PC-9 (cell line): ENCODE results near the gene ABAT. TPM values are rescaled to one million over a fixed set of nuclear protein-coding genes. Genes with fewer than 3 reads are reported as not detected.

Experiments
- BruUV-seq: library from RNA; stranded (reverse); fragments of 400-500 nt; replicated peaks from 2 replicates; lab custom pipeline; 2021; lab: Mats Ljungman, UMichigan
- CTCF ChIA-PET: fragments of 300-600 bp; sonication (Branson Sonifier 250); formaldehyde crosslinking; loops from one replicate; lab custom pipeline; 2022; ENCODE audit warnings: antibody characterized with exemption; lab: Charles Lee
- POLR2A ChIA-PET: fragments of 300-600 bp; sonication (Branson Sonifier 250); formaldehyde crosslinking; loops from one replicate; lab custom pipeline; 2022; ENCODE audit warnings: antibody characterized with exemption; ENCODE audit not compliant: unreplicated experiment; lab: Charles Lee
- DNase-seq, 2 experiments: peaks; one replicate each; pipeline versions ENCODE4 v3.0.0 to v3.0.0-alpha.2; 2015 to 2022; ENCODE audit warnings: mixed read lengths in 1 of 2
- H2AFZ ChIP-seq: fragments of 200-600 bp; sonication (generic); 2 replicates; pipeline ENCODE4 v1.8.1; 2017; ENCODE audit warnings: antibody characterized with exemption
- H3F3A ChIP-seq: fragments of 200-600 bp; sonication (generic); 2 replicates; pipeline ENCODE4 v1.8.1; 2017; ENCODE audit warnings: antibody characterized with exemption, mild to moderate bottlenecking, low read depth; ENCODE audit not compliant: insufficient read depth
- H3K27ac ChIP-seq: fragments of 200-600 bp; sonication (generic); 2 replicates; pipeline ENCODE4 v1.6.1; 2016; ENCODE audit warnings: mixed run types
- H3K27me3 ChIP-seq: fragments of 200-600 bp; sonication (generic); 2 replicates; pipeline ENCODE4 v1.6.1; 2016; ENCODE audit warnings: low read depth, mixed run types; ENCODE audit not compliant: insufficient read depth
- H3K36me3 ChIP-seq: fragments of 200-600 bp; sonication (generic); 2 replicates; pipeline ENCODE4 v1.6.1; 2016; ENCODE audit warnings: low read depth, mixed run types
- H3K4me1 ChIP-seq: fragments of 200-600 bp; sonication (generic); replicated peaks from 2 replicates; pipeline ENCODE4 v1.6.1; 2016; ENCODE audit warnings: mixed run types; ENCODE audit not compliant: insufficient read depth
- H3K4me2 ChIP-seq: fragments of 200-600 bp; sonication (generic); 2 replicates; pipeline ENCODE4 v1.6.1; 2017; ENCODE audit warnings: mixed run types
- H3K4me3 ChIP-seq: fragments of 200-600 bp; sonication (generic); 2 replicates; pipeline ENCODE4 v1.6.1; 2016; ENCODE audit warnings: mixed run types
- H3K79me2 ChIP-seq: fragments of 200-600 bp; sonication (generic); 2 replicates; pipeline ENCODE4 v1.6.1; 2017; ENCODE audit warnings: low read depth, mixed run types
- H3K9me2 ChIP-seq: fragments of 200-600 bp; sonication (generic); 2 replicates; pipeline ENCODE4 v1.8.1; 2017; ENCODE audit warnings: mild to moderate bottlenecking; ENCODE audit not compliant: insufficient read depth
- H3K9me3 ChIP-seq: fragments of 200-600 bp; sonication (generic); 2 replicates; pipeline ENCODE4 v1.8.1; 2016; ENCODE audit warnings: low read depth; ENCODE audit not compliant: insufficient read depth
- H4K20me1 ChIP-seq: fragments of 200-600 bp; sonication (generic); 2 replicates; pipeline ENCODE4 v1.8.1; 2017; ENCODE audit not compliant: insufficient read depth
- EZH2 ChIP-seq: fragments of 200-600 bp; sonication (generic); IDR thresholded peaks from 2 replicates; pipeline ENCODE4 v1.8.0; 2017; ENCODE audit warnings: antibody characterized with exemption, low read depth
- intact Hi-C: fragments of 100-400 bp; cut with micrococcal nuclease; formaldehyde crosslinking; loops from one replicate; pipeline ENCODE4 v1.10.0; 2022; ENCODE audit not compliant: unreplicated experiment
- total RNA-seq: library from RNA; stranded (reverse); gene quantifications from 2 replicates; pipeline ENCODE4 v1.2.3, GENCODE V29; 2021
- TF ChIP-seq, protein P1 (sequence below): fragments of 200-600 bp; sonication (generic); conservative IDR thresholded peaks from 2 replicates; pipeline ENCODE4 v1.6.1; 2017; ENCODE audit warnings: mixed run types, antibody characterized with exemption, mild to moderate bottlenecking, moderate library complexity

ABAT gene
- total RNA-seq, 1 experiment from 2014 or later = 12.9 TPM

DNA sequence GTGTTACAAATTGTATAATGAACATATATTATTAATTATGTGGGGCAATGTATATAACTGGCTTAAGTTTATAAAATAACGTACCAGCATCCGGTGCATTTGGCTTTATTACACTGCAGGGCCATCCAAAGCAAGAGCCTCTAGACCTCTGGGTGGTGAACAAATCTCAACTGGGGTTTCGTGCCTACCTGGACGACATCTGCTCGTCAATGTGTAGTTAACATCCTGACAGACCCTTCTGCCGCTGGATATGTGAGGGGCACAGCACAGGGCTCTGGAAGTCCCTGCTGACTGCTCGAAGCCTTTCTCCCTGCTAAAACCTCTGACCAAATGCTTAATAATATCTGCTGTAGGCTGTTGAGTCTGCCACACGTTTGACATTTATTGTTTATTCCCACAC lies 120.7 kb downstream of the ABAT start:
- BruUV-seq = no TSS peak
- Histone ChIP-seq H3K36me3 (0 out of 2 replicates have a peak, but pooled peaks cover 8% of the 10 kb centered on the region), H3K9me3 (no peaks in the 10 kb centered on the region), H3K79me2 (peaks cover 50% of the 10 kb centered on the region), H3K4me3 (no peak overlapping the region), H3K27ac (no peak overlapping the region), H3K4me1 (peaks cover 22% of the 10 kb centered on the region), H4K20me1 (peaks cover 20% of the 10 kb centered on the region; the same call in 1 of the 2 replicates), H3K27me3 (no peaks in the 10 kb centered on the region), H3F3A (no peaks in the 10 kb centered on the region; the same call in none of the 2 replicates), H3K4me2 (no peak overlapping the region), H2AFZ (no peak overlapping the region), H3K9me2 (no peaks in the 10 kb centered on the region)
- ChIA-PET POLR2A (no interaction called here), CTCF (no interaction called here)
- DNase-seq = no peak
- TF ChIP-seq EZH2 = no peak
- TF ChIP-seq, protein P1, sequence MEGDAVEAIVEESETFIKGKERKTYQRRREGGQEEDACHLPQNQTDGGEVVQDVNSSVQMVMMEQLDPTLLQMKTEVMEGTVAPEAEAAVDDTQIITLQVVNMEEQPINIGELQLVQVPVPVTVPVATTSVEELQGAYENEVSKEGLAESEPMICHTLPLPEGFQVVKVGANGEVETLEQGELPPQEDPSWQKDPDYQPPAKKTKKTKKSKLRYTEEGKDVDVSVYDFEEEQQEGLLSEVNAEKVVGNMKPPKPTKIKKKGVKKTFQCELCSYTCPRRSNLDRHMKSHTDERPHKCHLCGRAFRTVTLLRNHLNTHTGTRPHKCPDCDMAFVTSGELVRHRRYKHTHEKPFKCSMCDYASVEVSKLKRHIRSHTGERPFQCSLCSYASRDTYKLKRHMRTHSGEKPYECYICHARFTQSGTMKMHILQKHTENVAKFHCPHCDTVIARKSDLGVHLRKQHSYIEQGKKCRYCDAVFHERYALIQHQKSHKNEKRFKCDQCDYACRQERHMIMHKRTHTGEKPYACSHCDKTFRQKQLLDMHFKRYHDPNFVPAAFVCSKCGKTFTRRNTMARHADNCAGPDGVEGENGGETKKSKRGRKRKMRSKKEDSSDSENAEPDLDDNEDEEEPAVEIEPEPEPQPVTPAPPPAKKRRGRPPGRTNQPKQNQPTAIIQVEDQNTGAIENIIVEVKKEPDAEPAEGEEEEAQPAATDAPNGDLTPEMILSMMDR = no peak
- intact Hi-C loops = loop anchor here (5.0 kb wide), 1 partner anchor 167 kb away; the partner anchor contains the start of gene USP7

DNA sequence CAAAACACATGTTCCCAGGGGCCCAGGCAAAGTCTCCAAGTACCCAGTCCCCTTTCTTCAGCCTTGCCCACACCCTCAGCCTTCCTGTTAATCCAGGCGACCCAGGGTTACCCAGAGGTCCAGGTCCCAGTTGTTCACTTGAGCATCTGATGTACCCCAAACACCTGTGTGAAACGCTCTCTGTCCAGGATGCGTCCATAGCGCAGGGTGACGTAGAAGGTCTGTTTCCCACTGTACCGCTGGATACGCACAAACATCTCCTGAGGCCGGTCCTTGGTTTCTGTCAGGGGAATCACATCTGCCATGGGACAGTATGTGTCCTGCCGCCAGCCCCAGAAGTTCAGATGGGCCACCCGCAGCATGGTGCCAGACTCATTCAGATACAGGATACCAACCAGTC lies 121.4 kb downstream of the ABAT start:
- BruUV-seq = no TSS peak
- no peaks in the 10 kb centered on the region for H3K27me3 ChIP-seq
- H2AFZ ChIP-seq = no peak overlapping the region
- CTCF ChIA-PET = no interaction called here
- peak overlapping the region; percentile 96; the same call in 1 of the 2 replicates for H3K4me2 ChIP-seq
- peaks cover 57% of the 10 kb centered on the region for H3K79me2 ChIP-seq
- 0 out of 2 replicates have a peak, but pooled peaks cover 8% of the 10 kb centered on the region for H3K36me3 ChIP-seq
- peaks cover 27% of the 10 kb centered on the region for H4K20me1 ChIP-seq
- TF ChIP-seq, protein P1 = no peak
- TF ChIP-seq EZH2 = no peak
- H3K4me3 ChIP-seq = no peak overlapping the region
- no peaks in the 10 kb centered on the region for H3K9me2 ChIP-seq
- no peak for DNase-seq
- POLR2A ChIA-PET = no interaction called here
- intact Hi-C loops = loop anchor here (2.0 to 5.0 kb wide), 4 partner anchors 73 to 166 kb away; partner anchors contain the start of genes CARHSP1 and USP7
- H3K27ac ChIP-seq = no peak overlapping the region
- H3K4me1 ChIP-seq = peaks cover 22% of the 10 kb centered on the region
- H3K9me3 ChIP-seq = no peaks in the 10 kb centered on the region
- peaks cover 3% of the 10 kb centered on the region for H3F3A ChIP-seq

DNA sequence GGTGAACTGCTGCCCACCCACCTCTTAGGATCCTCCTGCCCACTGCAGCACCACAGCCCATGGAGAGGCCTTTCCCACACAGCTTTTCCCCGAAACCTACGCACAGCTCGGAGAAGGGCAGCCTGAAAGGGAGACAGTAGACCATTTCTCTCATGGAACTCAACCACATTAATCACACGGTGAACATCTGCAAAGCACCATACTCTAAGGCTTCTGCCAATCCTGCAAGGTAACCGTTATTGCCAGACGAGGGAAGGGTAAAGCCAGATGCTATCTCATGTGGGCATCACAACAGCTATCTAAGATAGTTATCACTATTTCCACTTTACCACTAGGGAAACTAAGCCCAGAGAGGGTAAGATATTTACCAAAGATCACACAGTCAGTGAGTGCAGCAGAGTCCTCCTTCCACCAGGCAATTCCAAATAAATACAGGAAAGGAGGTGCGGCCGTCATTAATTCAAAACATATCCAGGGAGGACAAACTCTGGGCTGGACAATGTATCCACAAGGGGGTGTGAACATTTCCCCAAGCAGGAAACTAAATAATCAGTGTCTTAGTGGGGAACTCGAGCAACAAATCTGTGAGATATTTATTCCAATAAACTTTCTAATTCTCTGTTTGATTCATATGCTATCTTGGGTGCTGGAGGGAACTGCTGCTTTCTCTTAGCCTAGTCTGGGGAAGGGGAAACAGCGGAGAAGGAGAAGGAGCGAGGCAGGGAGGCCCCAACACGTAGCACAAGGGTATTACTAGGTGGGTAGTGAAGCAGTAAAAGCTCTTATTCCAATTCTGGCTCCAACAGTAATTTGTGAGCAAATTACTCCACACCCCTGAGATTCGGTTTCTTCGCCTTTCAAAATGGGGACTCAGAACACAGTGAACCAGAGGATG lies 122.3 kb downstream of the ABAT start:
- peak overlapping the region; percentile 91 for H2AFZ ChIP-seq
- H4K20me1 ChIP-seq = peaks cover 32% of the 10 kb centered on the region
- CTCF ChIA-PET = no interaction called here

More for the DNA sequence above, 122.3 kb downstream of the ABAT start:
- H3K4me2 ChIP-seq = peak overlapping the region; percentile 96
- H3K4me3 ChIP-seq = peak overlapping the region; percentile 96
- no peak for TF ChIP-seq EZH2
- TF ChIP-seq, protein P1 = no peak
- peaks cover 66% of the 10 kb centered on the region for H3K79me2 ChIP-seq
- peak overlapping the region; percentile 75 for H3K27ac ChIP-seq
- peaks cover 22% of the 10 kb centered on the region for H3K4me1 ChIP-seq
- POLR2A ChIA-PET = interaction anchor here (1.2 kb wide), 1 partner anchor 72 kb away, joined by 20 read pairs; the partner anchor contains the start of gene CARHSP1
- 0 out of 2 replicates have a peak, but pooled peaks cover 8% of the 10 kb centered on the region for H3K36me3 ChIP-seq
- no peaks in the 10 kb centered on the region for H3K9me2 ChIP-seq
- DNase-seq = no peak
- no peaks in the 10 kb centered on the region for H3K27me3 ChIP-seq
- H3K9me3 ChIP-seq = no peaks in the 10 kb centered on the region
- peaks cover 8% of the 10 kb centered on the region for H3F3A ChIP-seq
- BruUV-seq = TSS peak; percentile 73
- intact Hi-C loops = loop anchor here (1.0 to 5.0 kb wide), 5 partner anchors 20 to 166 kb away; partner anchors contain the start of genes CARHSP1 and USP7
